Spleen (tissue), 7 donors: ENCODE measurements around the gene WDR91.

ENCODE experiments used
- CTCF ChIP-seq, 11 experiments: fragments of 200-600 bp in 7 of 11; fragments of 450-650 bp in 4 of 11; sonication (generic) in 4 of 11; IDR thresholded peaks in 8 of 11; conservative IDR thresholded peaks in 3 of 11; 1 replicate in 7 of 11; 2 replicates in 4 of 11; pipeline versions ENCODE4 v1.4.0 to v1.8.0; 2016 to 2021; ENCODE audit warnings: antibody characterized with exemption in 11 of 11, inconsistent platforms in 4 of 11, mild to moderate bottlenecking in 1 of 11
- POLR2A ChIP-seq, 3 donors: fragments of 450-650 bp; IDR thresholded peaks; one replicate each; pipeline ENCODE4 v1.5.1; 2017; ENCODE audit warnings: antibody characterized with exemption in 3 of 3, mild to moderate bottlenecking in 1 of 3
- donor health status: DM: no; HTN: no; CAD: no; lungs with moderate emphysema.
- donor health status: DM: no; HTN: no; CAD: no.
- donor health status: DM: no; HTN: no; CAD: no.

- TF ChIP-seq POLR2A (IDR thresholded peaks at IDR 0.05) (no peak), CTCF (IDR thresholded peaks at IDR 0.05 in 8 of 11, conservative IDR thresholded peaks at IDR 0.05 in 3 of 11) (no peak)
Observed at GRCh38 chr7:135217645-135218509, 6.6 kb upstream of the WDR91 start.
